ENCODE measurements around the gene SSH3.

- TF ChIP-seq POLR2A (IDR thresholded peaks at IDR 0.05; ENCODE audit: low read depth, low read length) (no peak), RCOR1 (IDR thresholded peaks at IDR 0.05; ENCODE audit: insufficient replicate concordance, low read length) (no peak)
- TF ChIP-seq, protein P1, sequence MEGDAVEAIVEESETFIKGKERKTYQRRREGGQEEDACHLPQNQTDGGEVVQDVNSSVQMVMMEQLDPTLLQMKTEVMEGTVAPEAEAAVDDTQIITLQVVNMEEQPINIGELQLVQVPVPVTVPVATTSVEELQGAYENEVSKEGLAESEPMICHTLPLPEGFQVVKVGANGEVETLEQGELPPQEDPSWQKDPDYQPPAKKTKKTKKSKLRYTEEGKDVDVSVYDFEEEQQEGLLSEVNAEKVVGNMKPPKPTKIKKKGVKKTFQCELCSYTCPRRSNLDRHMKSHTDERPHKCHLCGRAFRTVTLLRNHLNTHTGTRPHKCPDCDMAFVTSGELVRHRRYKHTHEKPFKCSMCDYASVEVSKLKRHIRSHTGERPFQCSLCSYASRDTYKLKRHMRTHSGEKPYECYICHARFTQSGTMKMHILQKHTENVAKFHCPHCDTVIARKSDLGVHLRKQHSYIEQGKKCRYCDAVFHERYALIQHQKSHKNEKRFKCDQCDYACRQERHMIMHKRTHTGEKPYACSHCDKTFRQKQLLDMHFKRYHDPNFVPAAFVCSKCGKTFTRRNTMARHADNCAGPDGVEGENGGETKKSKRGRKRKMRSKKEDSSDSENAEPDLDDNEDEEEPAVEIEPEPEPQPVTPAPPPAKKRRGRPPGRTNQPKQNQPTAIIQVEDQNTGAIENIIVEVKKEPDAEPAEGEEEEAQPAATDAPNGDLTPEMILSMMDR (conservative IDR thresholded peaks at IDR 0.05; ENCODE audit: low read depth, low read length), result no peak
- TF ChIP-seq, protein P2, sequence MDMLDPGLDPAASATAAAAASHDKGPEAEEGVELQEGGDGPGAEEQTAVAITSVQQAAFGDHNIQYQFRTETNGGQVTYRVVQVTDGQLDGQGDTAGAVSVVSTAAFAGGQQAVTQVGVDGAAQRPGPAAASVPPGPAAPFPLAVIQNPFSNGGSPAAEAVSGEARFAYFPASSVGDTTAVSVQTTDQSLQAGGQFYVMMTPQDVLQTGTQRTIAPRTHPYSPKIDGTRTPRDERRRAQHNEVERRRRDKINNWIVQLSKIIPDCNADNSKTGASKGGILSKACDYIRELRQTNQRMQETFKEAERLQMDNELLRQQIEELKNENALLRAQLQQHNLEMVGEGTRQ (IDR thresholded peaks at IDR 0.05; ENCODE audit: low read depth, low read length), result no peak
Observed at GRCh38 chr11:67302571-67303131, 679 bp upstream of the SSH3 start.
